DMS153 treated with DMSO at 0.1 percent for 48 hours (cell line): ENCODE measurements around the gene NDUFB7.
"Not testable (repeated sequence)": the region's sequence is repeated elsewhere in the genome, so short reads cannot be mapped to it uniquely, and the experiment has no call there.

Source experiments
- DNase-seq: peaks from one replicate; lab custom pipeline; 2025; ENCODE audit not compliant: unreplicated experiment; lab: John Stamatoyannopoulos, UW

NDUFB7 gene

GRCh38 chr19:14575428-14575980 lies 3.6 kb upstream of the NDUFB7 start:
- no peak for DNase-seq

- DNase-seq = no peak
Measured at GRCh38 chr19:14570864-14571527, 870 bp downstream of the NDUFB7 start.

DNA sequence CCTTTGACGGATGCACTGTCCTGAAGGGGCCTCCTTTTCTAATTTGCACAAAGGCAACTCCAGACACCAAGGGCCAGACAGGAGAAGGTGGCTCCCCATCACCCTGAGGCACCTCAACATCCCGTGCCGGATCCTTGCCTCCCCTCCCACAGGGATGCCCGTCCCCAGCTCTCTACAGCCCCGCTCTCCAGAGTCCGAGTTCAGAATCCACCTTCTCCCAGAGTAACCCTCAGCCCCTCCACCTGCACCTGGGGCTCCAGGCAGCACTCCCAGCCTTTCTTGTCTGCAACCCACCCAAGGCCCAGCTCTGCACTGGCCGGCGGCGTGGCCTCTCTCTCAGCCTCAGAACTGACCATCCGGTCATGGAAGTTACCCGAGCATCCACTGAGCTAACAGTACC lies 4.8 kb downstream of the NDUFB7 start:
- no peak for DNase-seq

- DNase-seq = no peak
Measured at GRCh38 chr19:14566712-14567077, 5.2 kb downstream of the NDUFB7 start.

- no peak for DNase-seq
Measured at GRCh38 chr19:14565765-14566711, 5.8 kb downstream of the NDUFB7 start.

DNA sequence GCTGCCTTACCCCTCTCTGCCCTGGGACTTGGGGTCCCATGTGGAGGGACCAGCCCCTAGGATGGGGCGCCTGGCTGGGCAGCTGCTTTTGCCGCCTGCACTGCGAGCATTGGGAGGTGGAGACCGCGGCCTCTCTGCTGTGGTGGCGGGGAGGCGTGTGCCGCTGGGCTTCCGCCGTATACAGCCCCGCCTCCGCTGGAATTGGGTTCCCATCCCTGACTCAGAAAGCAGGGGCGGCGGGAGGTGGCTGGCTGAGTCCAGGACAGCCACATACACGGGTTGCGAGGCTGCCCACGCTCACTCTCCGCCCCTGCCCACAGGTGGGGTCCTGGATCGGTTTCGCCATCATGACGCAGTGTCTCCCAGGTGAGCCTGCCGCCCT lies 6.6 kb downstream of the NDUFB7 start:
- no peak for DNase-seq

- not testable (repeated sequence) for DNase-seq
Measured at GRCh38 chr19:14564652-14565297, 7.1 kb downstream of the NDUFB7 start.

- DNase-seq = no peak
Measured at GRCh38 chr19:14563989-14564651, 7.7 kb downstream of the NDUFB7 start.

DNA sequence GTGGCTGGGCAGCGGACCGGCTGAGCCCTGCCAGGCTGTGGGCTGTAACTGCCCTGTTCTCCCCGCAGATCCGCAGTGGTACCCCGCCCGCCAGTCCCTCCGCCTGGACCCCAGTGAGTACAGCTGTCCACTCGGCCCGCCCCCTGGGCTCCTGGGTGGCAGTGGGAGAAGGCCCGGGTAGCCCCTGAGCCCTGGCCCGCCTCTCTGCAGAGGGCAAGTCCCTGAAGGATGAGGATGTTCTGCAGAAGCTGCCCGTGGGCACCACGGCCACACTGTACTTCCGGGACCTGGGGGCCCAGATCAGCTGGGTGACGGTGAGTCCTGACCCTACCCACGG lies 8.3 kb downstream of the NDUFB7 start:
- no peak for DNase-seq

DNA sequence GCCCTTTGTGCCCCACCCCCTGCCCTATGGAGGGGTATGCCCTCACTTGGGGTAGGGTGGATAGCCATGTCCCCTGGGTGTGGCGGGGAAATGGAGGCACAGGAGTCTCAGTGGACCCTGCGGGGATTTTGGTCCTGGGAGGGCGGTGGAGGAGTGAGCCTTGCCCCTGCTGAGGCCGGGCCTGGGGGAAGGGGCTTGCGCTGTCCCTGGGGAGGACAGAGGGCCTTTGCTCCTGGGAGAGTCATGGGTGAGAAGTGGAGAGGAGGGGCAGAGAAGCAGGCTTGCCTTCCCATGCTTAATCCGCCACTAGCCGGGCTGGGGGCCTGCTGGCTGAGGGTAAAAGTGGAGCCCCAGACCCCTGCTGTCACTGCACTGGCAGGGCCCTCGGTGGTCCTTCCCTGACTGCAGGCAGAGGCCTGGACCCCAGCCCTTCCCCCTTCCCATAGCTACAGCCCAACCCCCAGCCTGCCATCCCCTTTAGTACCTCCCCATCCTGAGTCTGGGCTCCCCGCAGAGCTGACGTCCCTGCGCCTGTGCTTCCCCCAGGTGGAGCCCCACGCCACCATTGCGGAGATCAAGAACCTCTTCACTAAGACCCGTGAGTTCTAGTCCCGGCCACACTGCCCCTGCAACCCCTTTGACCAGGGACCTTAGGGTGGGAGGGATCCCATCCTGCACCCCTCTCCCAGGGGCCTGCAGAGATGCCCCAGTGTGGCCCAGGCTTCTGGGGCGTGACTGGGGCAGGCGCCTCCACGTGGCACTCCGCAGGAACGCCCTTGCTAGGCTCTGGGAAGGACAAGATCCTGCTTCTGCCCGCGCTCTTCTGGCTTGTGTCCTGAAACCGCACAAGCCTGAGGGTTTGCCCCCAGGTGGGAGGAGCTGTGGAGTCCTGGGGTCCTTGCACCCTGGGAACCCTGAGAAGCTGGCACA lies 8.9 kb downstream of the NDUFB7 start:
- DNase-seq = no peak

GRCh38 chr19:14561847-14562351 lies 10.0 kb downstream of the NDUFB7 start:
- no peak for DNase-seq

GRCh38 chr19:14561249-14561648 lies 10.6 kb downstream of the NDUFB7 start:
- DNase-seq = no peak

GRCh38 chr19:14560776-14561108 lies 11.1 kb downstream of the NDUFB7 start:
- DNase-seq = no peak

DNA sequence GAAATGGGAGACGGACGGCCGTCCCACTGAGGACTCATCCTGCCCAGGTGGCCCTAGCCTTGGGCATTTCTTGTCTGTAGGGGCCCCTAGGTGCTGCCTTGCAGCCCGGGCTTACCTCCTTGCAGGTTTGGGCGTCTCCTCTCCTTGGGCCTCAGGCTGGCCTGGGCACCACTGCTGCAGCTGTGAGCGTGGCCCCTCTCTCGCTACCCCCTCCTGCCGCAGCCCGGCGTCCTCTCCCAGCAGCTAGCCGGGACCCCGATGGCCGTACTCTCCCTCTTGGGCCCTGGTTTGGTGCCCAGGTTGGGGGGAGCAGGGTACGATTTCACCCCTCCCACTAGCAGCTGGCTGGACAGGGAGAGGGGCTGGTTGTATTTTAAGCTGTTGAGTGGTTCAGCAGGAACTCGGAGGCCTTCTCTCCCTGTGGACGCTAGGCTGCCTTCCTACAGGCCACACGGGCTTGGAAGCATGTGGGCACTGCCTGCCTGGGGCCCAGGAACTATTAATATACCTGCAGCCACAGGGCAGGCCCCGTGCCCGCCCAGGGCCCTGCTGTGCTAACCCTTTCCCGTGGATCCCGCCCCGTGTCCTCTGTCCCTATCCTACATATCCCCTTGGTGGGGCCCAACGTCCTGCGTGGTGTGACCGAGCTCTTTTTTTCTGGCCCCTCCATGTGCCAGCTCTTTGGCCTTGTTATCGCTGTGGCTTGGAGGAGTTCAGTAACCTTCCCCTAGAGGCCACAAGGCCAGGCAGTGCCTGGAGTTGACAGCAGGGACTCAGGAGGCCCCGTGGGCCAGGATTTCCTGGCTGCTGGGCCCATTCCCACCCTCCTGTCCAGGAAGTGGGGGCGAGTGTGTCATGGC lies 11.7 kb downstream of the NDUFB7 start:
- DNase-seq = no peak

DNA sequence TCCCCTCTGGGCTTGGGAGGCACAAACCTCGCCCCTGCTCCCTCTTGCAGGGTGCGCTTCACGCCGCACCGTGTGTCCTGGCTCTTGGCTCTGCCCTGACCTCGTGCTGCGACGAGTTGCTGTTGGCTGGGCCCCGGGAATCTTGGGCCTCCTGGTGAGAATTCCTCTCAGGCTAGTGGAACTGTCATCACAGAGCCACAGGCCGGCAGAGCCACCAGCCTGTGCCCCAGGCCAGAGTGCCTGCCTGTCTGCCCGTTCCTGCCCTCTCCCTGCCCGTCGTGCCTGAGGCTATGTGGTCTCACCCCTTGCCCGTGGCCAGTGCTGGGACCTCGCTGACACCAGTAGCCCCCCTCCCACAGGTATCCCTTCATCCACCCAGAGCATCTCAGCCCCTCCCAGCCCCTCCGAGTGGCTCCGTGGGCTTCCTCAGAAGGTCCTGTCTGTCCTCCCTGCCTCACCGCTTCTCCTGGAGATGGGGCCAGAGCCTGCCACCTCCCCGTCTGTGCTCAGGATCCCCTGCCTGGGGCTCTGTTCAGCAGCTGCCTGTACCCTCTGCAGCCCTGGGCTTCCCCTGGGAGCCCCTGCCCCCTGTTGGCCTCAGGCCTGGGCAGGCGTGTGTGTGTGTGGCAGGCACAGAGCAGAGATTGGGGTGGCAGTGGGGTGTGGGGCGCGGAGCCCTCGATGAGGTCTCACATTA lies 13.3 kb downstream of the NDUFB7 start:
- no peak for DNase-seq

GRCh38 chr19:14556662-14557188 lies 15.1 kb downstream of the NDUFB7 start:
- DNase-seq = no peak

DNA sequence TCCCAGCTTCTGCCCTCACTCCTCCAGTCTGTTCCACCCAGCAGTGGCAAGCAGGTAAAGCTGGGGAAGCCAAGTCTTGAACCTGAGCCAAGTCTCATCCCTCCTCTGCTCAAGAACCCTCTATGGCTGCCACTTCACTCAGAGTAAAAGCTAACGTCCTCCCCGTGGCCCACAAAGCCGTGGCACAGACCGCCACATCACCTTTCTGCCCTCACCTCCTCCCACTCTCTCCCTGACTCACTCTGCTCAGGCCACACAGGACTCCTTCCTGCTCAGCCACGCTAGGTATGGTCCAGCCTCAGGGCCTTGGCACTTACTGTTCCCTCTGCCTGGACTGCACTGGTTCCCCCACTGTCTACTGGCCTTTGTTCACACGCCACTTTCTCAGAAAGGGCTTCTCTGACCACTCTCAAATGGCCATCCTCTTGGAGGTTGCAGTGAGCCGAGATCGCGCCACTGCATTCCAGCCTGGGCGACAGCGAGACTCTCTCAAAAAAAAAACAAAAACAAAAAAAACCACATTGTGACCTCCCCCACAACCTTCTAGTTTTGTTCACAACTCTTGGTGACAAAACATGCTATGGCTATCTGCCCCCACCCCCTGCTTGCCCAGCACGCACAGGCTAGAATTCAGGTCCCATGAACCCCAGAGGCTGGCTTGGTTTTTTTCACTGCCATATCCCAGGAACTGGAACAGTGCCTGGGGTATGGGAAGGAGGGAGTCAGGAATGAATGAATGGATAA lies 15.8 kb downstream of the NDUFB7 start:
- DNase-seq = no peak

DNA sequence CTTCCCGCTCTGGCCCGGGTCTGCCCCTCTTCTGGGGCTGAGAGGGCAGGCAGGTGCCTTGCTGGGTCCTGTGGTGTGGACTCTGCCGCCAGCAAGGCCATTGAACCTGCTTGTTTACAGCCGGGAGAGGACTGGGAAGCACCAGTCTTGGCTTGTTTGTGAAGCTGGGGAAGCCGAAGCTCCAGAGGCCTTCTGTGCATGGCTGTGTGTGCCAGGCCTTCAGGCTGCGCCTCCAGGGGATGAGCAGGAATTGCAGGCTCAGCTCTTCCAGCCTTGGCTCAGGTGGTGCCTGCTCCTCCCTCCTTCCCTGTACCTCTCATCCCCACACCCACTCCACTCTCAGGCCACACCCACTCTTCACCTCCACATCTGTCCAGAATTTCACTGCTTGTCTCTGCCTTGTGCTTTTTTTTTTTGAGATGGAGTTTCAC lies 17.5 kb downstream of the NDUFB7 start:
- DNase-seq = peak; percentile 27
